Measurements from ENCODE around the gene JRKL.

JRKL gene

DNA sequence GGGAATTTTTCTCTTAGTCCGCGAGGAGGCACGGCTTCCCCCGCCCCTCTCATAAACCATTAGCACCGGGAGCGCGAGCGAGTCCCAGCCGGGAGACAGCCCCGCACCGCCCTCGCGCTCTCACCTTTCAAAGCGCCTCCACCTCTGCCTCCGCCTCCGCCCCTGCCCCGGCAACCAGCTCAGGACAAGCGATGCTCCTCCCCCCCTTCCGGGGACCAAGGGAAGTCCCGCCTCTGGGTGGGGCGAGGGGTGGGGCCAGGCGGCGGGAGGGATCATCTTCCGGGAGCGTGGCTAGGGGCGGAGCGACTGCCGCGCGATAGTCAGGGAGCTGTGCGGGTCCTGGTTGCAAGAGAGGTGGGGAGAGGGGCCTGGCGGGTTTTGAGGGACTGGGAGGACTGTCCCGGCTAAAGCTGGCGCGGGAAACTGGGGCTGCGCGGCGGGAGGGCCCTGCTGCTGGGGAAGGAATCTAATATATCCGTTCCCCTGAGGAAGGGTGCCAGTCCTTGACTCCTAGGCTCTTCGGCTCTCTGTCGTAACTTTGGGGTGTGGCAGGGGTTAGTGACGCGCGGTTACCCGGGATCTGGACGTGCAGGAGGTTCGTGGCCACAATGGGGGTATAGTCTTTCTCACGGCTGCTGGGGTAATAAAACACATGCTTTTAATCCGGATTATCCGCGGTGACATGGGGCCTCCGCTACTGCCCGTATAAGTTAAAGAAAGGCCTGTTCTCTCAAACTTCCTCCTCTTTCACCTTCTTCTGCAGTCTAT is at the start of gene JRKL, which contains the start of gene CCDC82:
JRKL (plus strand) TSS at position 294 of the 768 bp plus-strand sequence. CDS start 637 bp downstream, outside the sequence.
CCDC82 (minus strand) TSS at position 193 of the 768 bp plus-strand sequence. CDS start 5,165 bp downstream, outside the sequence.
- in situ Hi-C loops (cut with HindIII; ENCODE audit: low sequenced_read_pairs) = no loop called here

DNA sequence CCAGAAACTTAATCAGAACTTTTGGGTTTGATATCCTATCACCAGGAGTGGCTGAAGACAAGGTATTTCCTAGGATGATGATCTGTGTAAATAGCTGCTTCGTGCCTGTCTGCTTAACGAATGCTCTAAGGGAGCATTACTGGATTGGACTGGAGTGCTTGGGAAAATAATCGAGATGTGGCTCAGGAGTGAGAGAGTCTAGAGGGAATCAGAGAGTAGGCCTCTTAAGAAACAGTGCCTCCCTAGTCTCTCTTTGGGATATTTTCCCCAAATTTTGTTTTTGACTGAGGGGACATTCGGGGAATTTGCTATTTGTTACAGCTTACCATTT is 49.3 kb upstream of the JRKL start:
- in situ Hi-C loops (cut with HindIII; ENCODE audit: low sequenced_read_pairs) = no loop called here

DNA sequence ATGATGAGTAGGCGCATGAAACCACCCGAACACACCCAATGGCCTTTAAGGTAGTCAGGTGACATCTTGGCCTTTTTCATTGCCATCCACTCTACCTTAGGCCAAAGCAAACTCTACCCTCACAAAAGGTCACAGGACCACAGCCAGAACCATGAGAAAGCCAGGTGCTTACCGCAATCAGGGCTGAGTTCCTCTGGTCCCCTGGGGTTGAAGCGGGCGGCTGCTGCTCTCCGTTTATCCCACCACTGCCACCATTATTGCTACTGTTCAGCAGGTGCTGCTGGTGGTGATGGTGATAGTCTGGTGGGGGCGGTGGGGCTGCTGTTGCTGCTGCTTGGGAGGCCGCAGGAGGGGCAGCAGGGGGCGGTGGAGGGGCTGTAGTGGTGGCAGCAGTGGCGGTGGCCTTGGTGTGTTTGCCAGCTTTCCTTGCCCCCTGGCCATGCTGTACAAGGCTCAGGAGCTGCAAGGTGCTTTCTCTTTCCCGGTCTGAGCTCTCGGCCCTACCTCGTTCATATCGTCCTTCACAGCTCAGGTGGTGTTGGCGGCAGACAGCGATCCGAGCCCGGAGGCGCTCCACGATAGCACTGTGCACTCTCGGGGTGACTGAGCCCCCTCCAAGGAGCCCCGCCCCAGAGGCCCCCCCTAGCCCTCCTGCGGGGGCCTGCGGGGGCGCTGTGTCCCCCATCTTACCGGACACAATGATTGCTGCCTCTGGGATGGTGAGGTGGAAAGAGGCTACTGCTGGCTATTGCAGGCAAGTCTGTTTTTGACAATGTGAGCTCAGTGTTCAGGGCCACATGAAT is 48.4 kb upstream of the JRKL start:
- in situ Hi-C loops (cut with HindIII; ENCODE audit: low sequenced_read_pairs) = no loop called here

DNA sequence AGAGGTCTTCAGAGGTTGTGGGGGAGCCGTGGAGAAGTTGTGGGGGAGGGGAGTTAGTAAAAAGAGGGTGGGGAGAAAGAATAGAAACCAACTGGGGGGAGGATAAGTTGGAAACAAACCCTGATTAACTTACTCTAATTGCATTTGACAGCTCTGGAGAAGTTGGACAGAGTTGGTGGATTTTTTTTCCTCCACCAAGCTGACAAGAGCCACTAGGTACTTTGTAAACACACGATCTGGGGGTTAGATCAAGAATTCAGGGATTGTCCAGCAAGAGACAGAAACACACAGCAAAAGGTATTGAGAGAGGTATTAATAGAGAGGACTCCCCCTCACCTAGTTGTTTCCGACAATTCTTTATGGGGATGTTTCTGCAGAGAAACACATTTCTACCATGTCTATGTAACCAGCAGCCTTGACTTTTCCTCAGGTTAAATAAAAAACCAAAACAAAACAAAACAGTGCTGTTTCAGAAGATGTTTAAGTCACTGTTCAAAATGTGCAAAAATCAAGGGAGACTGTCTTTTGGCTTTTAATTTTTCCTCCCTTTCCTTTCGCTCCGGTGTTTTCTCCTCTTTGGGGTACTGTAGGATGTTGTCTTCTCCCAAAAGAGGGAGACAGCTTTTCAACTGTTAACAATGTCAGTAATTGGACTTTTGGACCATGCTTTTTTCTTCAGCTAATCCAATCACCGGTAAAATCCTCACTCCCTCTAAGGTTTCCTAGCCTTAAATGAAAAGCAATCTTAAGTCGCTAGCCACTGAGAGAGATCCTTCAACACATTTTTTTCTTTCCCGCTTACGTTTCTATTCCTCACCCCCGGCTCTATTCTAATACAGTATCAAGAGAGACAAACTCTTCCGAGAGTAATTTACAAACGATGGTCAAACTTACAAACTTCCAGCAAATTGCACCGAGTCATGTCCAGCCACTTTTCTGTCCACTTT is 47.5 kb upstream of the JRKL start:
- in situ Hi-C loops (cut with HindIII; ENCODE audit: low sequenced_read_pairs) = no loop called here

DNA sequence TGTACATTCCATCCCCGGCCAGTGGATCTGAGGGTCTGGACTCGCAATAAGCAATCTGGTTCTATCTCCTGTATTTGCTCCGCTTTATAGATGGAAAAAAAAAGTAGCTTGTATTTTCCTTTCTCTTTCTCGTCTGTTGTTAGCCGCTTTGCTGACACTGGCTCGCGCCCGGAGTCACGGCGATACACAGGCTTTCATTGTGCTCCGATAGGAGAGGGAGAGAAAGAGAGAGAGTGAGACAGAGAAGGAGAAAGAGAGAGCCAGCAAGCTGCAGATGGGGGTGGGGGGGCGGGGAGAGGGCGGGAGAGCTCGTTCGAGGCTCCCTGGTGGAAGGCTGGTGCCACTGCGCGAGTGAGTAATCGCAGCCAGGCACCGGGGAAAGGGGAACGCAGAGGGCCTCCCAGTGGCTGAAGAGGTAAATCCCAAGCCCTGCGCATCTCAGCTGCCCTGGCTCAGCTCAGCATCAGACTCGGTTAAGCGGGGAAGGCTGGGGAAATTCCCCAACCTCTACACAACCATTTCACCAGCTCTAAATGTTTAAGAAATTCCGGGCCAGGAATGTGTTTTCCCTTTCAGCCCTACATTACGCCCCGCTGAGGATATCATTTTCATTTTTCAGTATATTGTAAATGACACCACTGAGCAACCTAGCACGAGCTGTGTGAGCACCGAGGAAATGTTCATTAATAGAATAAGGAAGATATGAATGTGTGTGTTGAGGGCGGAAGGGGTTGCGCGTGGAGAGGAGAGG is 46.7 kb upstream of the JRKL start, which contains the start of gene MAML2:
MAML2 (minus strand) TSS at position 235 of the 751 bp plus-strand sequence. CDS start 1,300 bp downstream, outside the sequence.
- in situ Hi-C loops (cut with HindIII; ENCODE audit: low sequenced_read_pairs) = no loop called here

DNA sequence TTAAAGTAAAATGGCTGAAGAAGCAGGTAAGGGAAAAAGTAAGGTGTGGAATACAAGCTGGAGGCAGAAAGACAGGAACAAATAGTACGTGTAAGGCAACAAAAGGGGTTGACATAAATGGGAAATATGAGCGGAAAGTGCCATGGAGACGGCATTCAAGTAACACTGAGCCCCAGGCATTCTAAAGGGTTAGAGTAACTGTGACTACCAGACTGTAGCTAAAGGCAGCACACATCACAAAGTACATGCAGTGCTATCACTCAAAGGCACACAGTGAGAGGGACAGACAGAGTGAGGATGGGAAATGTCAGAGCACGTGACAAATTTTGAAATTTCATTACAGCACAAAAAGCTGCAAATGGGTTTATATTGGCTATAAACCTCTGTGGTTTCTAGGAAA is 33.0 kb upstream of the JRKL start:
- in situ Hi-C loops (cut with HindIII; ENCODE audit: low sequenced_read_pairs) = loop anchor here (10.0 kb wide), 1 partner anchor 512 kb away; no protein-coding TSS in a partner anchor

DNA sequence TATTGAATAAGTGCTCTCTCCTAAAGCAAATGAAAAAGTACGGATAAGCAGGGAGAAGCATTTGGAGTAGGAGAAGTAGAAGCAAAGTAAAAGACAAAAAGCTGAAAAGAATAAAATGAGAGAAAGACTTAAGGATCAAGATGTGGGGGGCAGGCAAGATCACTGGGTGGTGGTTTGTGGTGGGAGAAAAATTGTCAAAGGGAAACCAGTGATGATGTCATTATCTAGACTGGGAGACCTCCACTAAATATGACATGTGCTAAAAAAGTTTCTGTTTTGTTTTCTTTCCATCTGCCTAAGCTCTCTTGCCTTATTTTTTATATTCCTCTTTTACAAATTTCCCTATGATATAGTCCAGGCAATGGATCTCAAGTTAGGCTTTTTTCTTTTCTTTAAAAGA is 32.0 kb upstream of the JRKL start:
- in situ Hi-C loops (cut with HindIII; ENCODE audit: low sequenced_read_pairs) = loop anchor here (10.0 kb wide), 1 partner anchor 513 kb away; no protein-coding TSS in a partner anchor

DNA sequence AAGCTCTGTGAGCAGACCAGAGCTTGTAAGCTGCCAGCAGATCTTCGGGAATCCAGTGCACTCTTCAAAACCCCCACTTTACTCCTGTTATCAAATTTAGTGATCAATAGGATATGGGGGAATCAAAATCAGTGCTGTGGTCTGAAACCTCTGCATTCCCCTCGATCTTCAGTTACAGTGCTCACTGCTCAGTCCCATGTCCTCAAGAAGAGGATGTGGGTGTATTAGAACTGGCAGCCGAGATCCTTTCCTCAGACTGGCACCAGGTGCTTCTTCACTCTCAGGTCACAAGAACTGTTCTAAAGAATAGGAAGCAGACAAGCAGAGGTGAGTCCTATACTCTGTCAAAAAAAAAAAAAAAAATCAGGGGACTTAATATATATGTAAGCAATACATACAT is 31.5 kb upstream of the JRKL start:
- in situ Hi-C loops (cut with HindIII; ENCODE audit: low sequenced_read_pairs) = loop anchor here (10.0 kb wide), 1 partner anchor 514 kb away; no protein-coding TSS in a partner anchor

DNA sequence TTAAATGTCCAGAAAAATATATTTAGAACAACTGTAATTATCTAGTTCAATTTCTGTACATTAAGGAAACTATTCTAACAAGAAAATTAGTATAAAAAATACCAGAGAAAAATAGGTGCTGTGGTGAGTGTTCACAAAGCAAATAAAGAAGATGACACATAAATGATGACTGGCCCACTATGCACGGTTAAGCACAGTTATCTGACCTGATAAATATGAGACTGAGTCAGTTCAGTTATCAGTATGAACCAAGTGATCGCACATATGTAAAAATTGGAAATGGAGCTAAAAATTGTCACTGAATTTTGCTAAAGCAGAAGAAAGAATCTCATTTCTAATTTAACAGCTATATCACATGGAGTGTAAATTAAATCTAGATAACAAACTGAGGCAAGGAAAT is 28.0 kb upstream of the JRKL start:
- in situ Hi-C loops (cut with HindIII; ENCODE audit: low sequenced_read_pairs) = no loop called here

DNA sequence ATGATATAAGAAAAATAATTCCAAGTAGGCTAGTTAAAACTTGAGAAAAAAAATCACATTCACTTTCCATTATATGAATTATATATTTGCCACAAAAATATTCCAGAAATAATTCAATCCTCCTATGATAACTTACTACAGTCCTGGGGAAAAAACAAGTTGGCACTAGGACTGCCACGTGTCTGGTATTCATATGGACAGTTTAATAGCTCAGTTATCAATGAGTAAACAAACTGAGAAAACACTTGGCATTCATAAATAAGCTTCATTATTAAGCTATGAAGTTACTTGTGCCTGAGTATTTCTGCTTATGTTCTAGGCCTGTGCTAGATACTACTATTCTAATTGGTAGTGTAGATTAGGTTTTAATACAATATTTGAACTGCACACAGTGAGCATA is 24.3 kb upstream of the JRKL start:
- in situ Hi-C loops (cut with HindIII; ENCODE audit: low sequenced_read_pairs) = no loop called here

DNA sequence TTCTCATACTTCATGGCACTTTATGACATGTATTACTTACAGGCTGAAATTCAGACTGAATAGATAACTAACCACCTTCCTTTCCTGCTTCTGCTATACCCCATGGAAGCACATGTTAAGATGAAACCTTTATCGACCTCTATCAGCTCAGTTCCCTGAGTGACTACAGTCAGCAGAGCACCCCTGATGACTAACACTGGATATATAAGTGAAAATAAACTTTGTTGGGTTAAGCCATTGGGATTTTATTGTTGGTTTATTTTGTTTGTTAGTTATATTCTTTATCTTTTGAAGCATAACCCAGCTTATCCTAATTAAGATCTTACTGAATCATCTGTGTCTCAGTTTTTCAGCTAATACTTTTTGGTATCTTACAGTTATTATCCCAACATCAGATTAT is 23.8 kb upstream of the JRKL start:
- in situ Hi-C loops (cut with HindIII; ENCODE audit: low sequenced_read_pairs) = no loop called here

DNA sequence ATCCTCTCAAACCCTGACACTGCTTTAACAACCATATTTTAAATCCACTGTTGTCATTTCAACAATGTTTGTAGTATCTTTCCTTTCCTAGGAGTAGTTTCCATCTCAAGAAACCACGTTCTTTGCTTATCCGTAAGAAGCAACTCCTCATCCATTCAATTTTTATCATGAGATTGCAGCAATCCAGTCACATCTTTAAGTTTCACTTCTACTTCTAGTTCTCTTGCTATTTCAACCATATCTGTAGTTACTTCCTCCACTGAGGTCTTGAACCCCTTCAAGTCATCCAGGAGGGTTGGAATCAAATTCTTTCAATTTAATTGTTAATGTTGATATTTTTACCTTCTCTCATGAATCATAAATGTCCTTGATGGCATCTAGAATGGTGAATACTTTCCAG is 22.5 kb upstream of the JRKL start:
- in situ Hi-C loops (cut with HindIII; ENCODE audit: low sequenced_read_pairs) = no loop called here

DNA sequence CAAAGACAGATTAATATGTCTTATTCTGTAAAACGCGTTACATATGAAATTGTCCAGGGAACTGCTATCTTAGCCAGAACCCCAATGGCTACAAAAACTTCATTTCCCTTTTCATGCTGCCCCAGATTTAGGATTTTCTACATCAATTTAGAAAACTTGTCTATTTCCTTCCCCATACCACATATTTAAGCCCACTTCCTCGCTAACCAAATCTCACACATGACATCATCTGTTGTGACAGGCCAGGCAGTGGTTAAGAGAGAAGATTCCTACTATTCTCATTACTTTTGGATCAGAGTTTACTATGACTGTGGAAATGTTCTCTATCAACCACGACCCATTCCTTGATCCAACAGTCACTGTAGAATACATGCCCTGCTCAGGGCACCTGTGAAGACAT is 16.0 kb upstream of the JRKL start:
- in situ Hi-C loops (cut with HindIII; ENCODE audit: low sequenced_read_pairs) = no loop called here

DNA sequence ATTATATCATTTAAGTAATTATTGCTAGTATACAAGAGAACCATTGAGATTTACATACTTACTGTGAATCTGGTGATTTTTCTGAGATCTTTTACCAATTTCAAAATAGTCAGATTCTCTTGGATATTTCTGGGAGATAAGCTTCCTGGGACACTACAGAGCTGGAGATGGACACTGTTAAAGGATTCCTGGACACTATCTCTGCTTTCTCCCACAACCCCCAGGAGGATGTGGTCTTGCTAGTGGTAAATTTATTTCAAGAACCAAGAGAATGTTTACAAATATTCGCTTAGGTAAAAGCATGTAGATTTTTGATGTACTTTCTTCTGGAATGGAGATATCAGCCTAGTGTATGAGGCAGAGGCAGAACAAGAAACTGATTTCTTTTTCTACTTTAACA is 13.0 kb upstream of the JRKL start:
- in situ Hi-C loops (cut with HindIII; ENCODE audit: low sequenced_read_pairs) = no loop called here

DNA sequence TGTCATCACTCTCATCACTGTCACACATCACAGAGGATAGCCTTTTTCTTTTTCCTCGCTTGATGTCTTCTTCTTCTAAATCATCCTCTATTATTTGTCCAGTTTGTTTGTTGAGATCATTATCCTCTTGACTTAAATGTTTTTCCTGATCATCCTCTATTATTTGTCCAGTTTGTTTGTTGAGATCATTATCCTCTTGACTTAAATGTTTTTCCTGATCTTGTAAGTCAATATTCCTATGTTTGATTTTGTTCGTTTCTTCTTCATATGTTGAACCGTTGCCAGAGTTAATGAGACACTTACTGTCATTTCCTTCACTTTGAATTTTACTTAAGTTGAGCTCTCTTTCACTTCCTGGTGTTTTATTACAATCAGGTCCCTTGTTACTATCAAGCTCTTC is 5.7 kb upstream of the JRKL start:
- in situ Hi-C loops (cut with HindIII; ENCODE audit: low sequenced_read_pairs) = no loop called here

DNA sequence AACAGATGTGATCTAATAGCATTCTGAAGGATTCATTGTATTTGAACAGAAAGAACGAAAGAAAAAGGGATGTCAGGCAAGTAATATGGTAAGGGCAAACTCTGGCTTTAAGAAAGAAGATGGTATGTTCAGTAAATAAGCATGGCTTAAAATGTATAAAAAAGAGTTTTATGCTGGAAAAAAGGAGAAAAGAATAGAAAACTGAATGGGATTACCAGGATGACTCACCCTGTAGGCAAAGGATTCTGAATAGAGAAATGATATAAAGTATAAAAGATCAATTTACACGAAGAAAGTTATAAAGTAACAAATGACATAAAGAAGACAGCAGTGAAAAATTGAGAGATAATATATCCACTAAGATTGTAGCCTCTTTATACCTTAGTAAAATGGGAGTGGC is 4.6 kb upstream of the JRKL start:
- in situ Hi-C loops (cut with HindIII; ENCODE audit: low sequenced_read_pairs) = no loop called here

DNA sequence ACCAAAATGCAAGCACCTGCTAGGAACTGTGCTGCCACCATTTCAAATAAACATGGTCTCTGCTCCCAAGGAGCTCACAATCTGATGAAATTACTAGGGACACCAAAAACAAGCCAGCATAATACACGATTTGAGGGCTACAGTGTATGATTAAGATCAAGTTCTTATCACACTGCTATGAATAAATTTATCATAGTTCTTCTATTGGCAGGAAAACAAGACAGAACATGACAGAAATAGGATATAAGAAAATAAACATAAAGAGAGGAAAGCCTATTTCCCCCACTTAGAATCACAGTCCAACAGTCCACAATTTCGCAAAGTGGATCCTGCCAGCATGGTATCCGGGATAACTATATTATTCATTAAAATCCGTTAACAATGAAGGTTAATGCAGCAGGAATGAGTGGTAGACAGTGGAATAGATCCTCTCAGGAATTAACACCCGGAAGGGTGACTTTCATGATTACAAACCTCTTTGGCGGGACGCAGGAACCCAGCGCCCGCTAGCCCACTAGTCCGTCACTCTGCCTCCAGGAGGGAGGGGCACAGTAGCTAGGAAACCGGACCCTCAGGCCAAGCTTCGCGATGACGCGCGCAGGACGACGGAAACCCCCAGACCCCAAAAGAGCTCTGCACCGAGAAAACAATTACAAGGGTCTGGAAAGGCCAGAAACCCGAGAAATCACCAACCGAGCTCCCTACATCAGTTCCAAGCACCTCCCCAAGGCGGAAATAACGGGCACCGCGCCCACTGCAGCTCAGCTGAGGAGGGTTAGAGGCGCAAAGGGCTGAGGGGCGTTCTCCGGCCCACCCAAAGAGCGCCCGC is 708 bp upstream of the JRKL start:
- in situ Hi-C loops (cut with HindIII; ENCODE audit: low sequenced_read_pairs) = no loop called here

DNA sequence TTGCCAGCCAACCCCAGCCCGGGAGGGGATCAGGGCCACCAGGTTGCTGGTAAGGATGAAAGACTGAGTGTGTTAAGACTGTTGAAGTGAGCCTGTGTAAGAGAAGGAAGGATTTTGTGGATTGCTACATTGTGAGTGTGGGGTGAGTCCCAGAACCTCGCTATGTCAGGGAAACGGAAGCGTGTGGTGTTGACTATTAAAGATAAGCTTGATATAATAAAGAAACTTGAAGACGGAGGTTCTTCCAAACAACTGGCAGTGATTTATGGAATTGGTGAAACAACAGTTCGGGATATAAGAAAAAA is 627 bp downstream of the JRKL start:
- in situ Hi-C loops (cut with HindIII; ENCODE audit: low sequenced_read_pairs) = no loop called here

DNA sequence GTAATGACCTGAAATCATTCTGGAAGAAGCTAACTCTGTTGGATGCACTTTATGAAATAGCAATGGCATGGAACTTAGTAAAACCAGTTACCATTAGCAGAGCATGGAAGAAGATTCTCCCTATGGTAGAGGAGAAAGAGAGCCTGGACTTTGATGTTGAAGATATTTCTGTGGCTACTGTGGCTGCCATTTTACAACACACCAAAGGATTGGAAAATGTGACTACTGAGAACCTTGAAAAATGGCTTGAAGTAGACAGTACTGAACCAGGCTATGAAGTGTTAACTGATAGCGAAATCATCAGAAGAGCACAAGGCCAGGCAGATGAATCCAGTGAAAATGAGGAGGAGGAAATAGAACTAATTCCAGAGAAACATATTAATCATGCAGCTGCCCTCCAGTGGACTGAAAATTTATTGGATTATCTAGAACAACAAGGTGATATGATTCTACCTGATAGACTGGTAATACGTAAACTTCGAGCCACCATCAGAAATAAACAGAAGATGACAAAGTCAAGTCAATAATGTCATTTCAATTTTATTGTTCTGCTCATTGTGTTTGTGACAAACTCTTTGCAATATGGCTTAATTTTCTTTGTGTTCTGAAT is 2.0 kb downstream of the JRKL start:
- in situ Hi-C loops (cut with HindIII; ENCODE audit: low sequenced_read_pairs) = no loop called here

Measured in endothelial cell of hepatic sinusoid (primary cell).